ENCODE results near the gene CES2. TPM values are rescaled to one million over a fixed set of nuclear protein-coding genes. Genes with fewer than 3 reads are reported as not detected.

The CES2 gene, protein sequence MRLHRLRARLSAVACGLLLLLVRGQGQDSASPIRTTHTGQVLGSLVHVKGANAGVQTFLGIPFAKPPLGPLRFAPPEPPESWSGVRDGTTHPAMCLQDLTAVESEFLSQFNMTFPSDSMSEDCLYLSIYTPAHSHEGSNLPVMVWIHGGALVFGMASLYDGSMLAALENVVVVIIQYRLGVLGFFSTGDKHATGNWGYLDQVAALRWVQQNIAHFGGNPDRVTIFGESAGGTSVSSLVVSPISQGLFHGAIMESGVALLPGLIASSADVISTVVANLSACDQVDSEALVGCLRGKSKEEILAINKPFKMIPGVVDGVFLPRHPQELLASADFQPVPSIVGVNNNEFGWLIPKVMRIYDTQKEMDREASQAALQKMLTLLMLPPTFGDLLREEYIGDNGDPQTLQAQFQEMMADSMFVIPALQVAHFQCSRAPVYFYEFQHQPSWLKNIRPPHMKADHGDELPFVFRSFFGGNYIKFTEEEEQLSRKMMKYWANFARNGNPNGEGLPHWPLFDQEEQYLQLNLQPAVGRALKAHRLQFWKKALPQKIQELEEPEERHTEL
- total RNA-seq (ENCODE audit: low replicate concordance) = 28.3 and 37.6 TPM in 2 replicates

- peak within 1 kb of the TSS; percentile 99 for H3K4me3 ChIP-seq (ENCODE audit: low read depth, low read length)
- TF ChIP-seq, protein P1, sequence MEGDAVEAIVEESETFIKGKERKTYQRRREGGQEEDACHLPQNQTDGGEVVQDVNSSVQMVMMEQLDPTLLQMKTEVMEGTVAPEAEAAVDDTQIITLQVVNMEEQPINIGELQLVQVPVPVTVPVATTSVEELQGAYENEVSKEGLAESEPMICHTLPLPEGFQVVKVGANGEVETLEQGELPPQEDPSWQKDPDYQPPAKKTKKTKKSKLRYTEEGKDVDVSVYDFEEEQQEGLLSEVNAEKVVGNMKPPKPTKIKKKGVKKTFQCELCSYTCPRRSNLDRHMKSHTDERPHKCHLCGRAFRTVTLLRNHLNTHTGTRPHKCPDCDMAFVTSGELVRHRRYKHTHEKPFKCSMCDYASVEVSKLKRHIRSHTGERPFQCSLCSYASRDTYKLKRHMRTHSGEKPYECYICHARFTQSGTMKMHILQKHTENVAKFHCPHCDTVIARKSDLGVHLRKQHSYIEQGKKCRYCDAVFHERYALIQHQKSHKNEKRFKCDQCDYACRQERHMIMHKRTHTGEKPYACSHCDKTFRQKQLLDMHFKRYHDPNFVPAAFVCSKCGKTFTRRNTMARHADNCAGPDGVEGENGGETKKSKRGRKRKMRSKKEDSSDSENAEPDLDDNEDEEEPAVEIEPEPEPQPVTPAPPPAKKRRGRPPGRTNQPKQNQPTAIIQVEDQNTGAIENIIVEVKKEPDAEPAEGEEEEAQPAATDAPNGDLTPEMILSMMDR (IDR thresholded peaks at IDR 0.05; ENCODE audit: insufficient read depth, low read length) = no peak
- DNase-seq (ENCODE audit: low read depth) = peak; percentile 55
Observed at GRCh38 chr16:66935314-66936011, at the start of gene CES2. TSS of gene CES2 (plus strand) at chr16:66935516. CDS start at chr16:66935636, 120 bp downstream.

DNA sequence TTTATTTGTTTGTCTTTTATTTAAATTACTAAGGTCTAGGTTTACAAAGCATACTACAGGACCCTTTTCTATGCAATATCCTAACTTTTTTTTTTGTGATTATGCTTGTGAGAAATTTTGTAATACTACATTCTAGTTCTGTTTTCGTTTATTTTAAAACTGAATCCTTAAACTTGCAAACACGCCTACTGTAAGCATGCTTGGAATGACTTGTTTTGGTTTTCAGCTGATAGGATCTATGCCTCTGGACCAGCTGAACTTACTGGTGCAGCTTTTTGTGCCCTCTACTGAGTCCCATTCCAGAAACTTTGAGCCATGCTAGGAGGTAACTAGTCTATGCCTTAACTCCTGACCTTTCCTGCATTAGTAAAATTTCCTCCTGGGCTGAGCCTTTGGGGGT is 49.0 kb upstream of the CES2 start:
- peak; percentile 38 for DNase-seq (ENCODE audit: low read depth)
- H3K4me3 ChIP-seq (ENCODE audit: low read depth, low read length) = no peak overlapping the region
- TF ChIP-seq, protein P1 (IDR thresholded peaks at IDR 0.05; ENCODE audit: insufficient read depth, low read length) = no peak

DNA sequence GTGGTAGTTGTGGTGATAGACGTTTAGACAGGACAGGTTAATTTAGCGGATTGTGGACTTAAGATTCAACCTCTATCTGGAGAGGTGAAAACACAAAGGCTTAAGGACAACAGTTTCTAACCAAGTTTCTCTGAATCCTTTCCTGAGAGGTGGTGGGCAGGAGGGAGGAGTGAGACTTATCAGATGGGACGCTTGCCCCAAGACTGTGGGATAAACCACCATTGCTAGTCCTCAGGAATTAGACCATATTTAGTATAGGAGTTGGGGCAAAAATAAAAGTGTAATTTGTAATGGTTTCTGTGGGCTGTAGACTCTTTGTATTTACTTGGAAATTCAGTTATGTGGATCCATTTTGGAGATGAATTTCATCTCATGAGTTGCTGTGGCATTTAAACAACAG is 48.4 kb upstream of the CES2 start:
- DNase-seq (ENCODE audit: low read depth) = no peak
- H3K4me3 ChIP-seq (ENCODE audit: low read depth, low read length) = no peak overlapping the region
- TF ChIP-seq, protein P1 (IDR thresholded peaks at IDR 0.05; ENCODE audit: insufficient read depth, low read length) = no peak

DNA sequence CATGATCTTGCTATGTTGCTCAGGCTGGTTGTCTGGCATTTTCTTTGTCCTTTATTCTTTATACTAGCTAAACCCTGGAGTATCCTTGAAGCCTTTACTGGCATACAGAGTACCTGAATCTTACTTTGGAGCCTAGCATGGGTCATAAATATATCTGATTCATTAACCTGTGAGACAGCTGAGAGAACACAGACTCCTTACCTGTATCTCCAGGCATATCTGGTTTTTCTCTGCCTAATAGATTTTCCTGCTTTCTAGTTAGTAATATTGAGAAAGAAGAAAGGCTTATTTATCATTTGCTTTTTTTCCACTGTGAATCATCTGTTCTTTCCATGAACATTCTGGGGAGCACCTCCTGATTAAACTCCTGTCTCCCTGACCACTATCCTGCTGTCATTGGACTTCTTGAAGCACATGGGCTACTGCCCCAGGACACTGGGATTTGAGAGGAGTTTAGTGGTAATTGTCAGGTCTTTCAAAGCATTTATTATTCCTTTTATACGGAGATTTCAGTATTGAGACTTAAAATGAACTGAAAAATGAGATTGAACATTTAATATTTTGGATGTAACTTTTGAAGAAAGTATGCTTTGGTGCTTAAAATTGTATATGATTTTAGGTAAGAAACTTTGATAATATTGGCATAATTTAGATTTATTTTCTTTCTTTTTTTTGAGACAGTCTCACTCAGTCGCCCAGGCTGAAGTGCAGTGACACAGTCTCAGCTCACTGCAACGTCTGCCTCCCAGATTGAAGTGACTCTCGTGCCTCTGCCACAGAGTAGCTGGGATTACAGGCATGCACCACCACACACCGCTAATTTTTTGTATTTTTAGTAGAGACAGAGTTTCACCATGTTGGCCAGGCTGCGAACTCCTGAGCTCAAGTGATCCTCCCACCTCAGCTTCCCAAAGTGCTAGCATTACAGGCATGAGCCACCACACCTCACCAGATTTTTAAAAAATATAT is 46.4 kb upstream of the CES2 start:
- TF ChIP-seq, protein P1 (IDR thresholded peaks at IDR 0.05; ENCODE audit: insufficient read depth, low read length) = no peak
- H3K4me3 ChIP-seq (ENCODE audit: low read depth, low read length) = no peak overlapping the region
- no peak for DNase-seq (ENCODE audit: low read depth)

- DNase-seq (ENCODE audit: low read depth) = no peak
- H3K4me3 ChIP-seq (ENCODE audit: low read depth, low read length) = no peak overlapping the region
- TF ChIP-seq, protein P1 (IDR thresholded peaks at IDR 0.05; ENCODE audit: insufficient read depth, low read length) = no peak
Observed at GRCh38 chr16:66889622-66890021, 45.7 kb upstream of the CES2 start.

DNA sequence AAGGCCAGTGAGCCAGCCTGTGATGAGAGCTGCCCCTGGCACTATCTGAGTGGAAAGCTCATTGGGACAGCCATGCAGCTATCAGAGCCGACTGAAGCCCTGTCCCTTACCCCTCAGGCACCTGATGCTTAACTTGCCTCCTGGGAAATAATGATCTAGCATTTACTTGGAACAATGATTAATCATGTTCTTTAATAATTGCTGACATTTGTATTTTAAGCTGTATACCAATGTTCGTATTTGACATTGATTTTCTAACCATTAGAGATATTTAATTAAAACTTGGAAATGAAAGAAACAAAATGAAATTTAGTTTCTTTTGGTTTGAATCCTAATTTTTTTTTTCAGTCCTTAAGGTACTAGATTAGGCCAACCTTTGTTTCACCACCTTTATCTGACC is 44.5 kb upstream of the CES2 start:
- no peak overlapping the region for H3K4me3 ChIP-seq (ENCODE audit: low read depth, low read length)
- DNase-seq (ENCODE audit: low read depth) = no peak
- TF ChIP-seq, protein P1 (IDR thresholded peaks at IDR 0.05; ENCODE audit: insufficient read depth, low read length) = no peak

Data from fibroblast of the aortic adventitia (primary cell).